MCF 10A (cell line): ENCODE results near the gene RFX4. TPM values are rescaled to one million over a fixed set of nuclear protein-coding genes. Genes with fewer than 3 reads are reported as not detected.

Experiments used
- BruUV-seq: library from RNA; stranded (reverse); fragments of 400-500 nt; replicated peaks from 2 replicates; lab custom pipeline; 2021; lab: Mats Ljungman, UMichigan
- CTCF ChIA-PET: fragments of 300-600 bp; sonication (Branson Sonifier 250); formaldehyde crosslinking; extraction: SDS; loops from one replicate; lab custom pipeline; 2021; ENCODE audit warnings: antibody characterized with exemption, inconsistent platforms; lab: Yijun Ruan, JAX
- POLR2A ChIA-PET: fragments of 300-600, 350-650 bp; sonication (Branson Sonifier 250); formaldehyde crosslinking; extraction: SDS; loops from one replicate; lab custom pipeline; 2020; ENCODE audit warnings: antibody characterized with exemption, inconsistent platforms; lab: Yijun Ruan, JAX
- DNase-seq: peaks from one replicate; pipeline ENCODE4 v3.0.0-alpha.2; 2018; ENCODE audit not compliant: unreplicated experiment
- H3K27ac Mint-ChIP-seq: one replicate; pipeline ENCODE4 v1.8.0; 2022; ENCODE audit warnings: mild to moderate bottlenecking, low read depth, mixed read lengths; ENCODE audit not compliant: unreplicated experiment
- H3K27me3 Mint-ChIP-seq: one replicate; pipeline ENCODE4 v1.8.0; 2022; ENCODE audit warnings: mixed read lengths; ENCODE audit not compliant: insufficient read depth, unreplicated experiment
- H3K36me3 Mint-ChIP-seq: one replicate; pipeline ENCODE4 v1.8.0; 2022; ENCODE audit warnings: mild to moderate bottlenecking, moderate library complexity, mixed read lengths; ENCODE audit not compliant: insufficient read depth, unreplicated experiment
- H3K4me1 Mint-ChIP-seq: one replicate; pipeline ENCODE4 v1.8.0; 2022; ENCODE audit warnings: mixed read lengths; ENCODE audit not compliant: insufficient read depth, unreplicated experiment
- H3K4me3 Mint-ChIP-seq: one replicate; pipeline ENCODE4 v1.8.0; 2022; ENCODE audit warnings: mild to moderate bottlenecking, moderate library complexity, mixed read lengths; ENCODE audit not compliant: unreplicated experiment
- H3K9me3 Mint-ChIP-seq: one replicate; pipeline ENCODE4 v1.8.0; 2022; ENCODE audit warnings: mixed read lengths; ENCODE audit not compliant: unreplicated experiment
- intact Hi-C: fragments of 100-400 bp; cut with micrococcal nuclease; formaldehyde crosslinking; loops from 2 replicates; pipeline ENCODE4 v1.14.1; 2022
- total RNA-seq: library from RNA; stranded (reverse); gene quantifications from 2 replicates; pipeline ENCODE4 v1.2.3, GENCODE V29; 2022
- TF ChIP-seq, protein P1 (sequence below): fragments of 200-600 bp; IDR thresholded peaks from one replicate; pipeline ENCODE4 v1.8.0; 2022; ENCODE audit warnings: antibody characterized with exemption, mild to moderate bottlenecking; ENCODE audit not compliant: unreplicated experiment

Gene RFX4
- total RNA-seq, 1 experiment from 2014 or later = not detected

DNA sequence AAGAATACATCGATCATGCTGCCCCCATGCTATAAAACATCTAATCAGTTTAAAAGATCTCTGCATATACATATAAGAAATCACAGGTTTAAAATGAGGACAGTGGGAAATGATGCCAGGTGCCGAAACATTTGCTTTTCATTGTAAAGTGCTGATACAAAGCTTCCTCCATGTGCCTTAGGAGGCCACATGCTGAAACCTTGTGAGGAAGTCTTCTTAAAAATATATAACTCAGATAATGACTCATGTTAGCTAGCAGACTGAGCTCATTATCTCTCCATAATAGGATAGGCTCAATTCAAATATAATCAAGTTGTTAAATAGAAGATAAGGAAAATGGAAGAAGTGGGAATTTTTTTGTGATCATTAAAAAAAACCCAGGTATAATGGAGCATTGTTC is 65.9 kb downstream of the RFX4 start:
- intact Hi-C loops = no loop called here
- no TSS peak for BruUV-seq
- ChIA-PET POLR2A (no interaction called here), CTCF (no interaction called here)
- Mint-ChIP-seq H3K36me3 (no peaks in the 10 kb centered on the region), H3K4me3 (no peak overlapping the region), H3K9me3 (no peaks in the 10 kb centered on the region), H3K27me3 (peaks cover 11% of the 10 kb centered on the region), H3K4me1 (peaks cover 4% of the 10 kb centered on the region), H3K27ac (no peak overlapping the region)
- TF ChIP-seq, protein P1, sequence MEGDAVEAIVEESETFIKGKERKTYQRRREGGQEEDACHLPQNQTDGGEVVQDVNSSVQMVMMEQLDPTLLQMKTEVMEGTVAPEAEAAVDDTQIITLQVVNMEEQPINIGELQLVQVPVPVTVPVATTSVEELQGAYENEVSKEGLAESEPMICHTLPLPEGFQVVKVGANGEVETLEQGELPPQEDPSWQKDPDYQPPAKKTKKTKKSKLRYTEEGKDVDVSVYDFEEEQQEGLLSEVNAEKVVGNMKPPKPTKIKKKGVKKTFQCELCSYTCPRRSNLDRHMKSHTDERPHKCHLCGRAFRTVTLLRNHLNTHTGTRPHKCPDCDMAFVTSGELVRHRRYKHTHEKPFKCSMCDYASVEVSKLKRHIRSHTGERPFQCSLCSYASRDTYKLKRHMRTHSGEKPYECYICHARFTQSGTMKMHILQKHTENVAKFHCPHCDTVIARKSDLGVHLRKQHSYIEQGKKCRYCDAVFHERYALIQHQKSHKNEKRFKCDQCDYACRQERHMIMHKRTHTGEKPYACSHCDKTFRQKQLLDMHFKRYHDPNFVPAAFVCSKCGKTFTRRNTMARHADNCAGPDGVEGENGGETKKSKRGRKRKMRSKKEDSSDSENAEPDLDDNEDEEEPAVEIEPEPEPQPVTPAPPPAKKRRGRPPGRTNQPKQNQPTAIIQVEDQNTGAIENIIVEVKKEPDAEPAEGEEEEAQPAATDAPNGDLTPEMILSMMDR = no peak
- no peak for DNase-seq

DNA sequence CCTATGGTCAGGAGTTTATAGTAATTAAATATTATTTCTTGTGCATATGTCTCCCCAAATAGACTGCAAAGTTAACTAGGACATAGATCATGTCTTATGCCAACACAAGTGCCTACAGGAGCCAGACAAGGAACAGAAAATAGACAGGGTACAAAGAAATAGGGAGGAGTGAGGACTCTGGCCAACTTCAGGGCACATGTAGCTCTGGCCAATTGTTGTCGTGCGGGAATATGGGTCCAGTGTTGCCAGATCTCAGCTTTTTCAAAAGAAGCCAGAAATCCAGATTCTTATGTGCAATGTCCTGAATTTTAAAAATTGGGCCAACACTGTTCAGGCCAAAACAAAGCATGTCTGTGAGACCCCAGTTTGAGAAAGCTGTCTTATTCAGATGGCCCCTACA is 68.7 kb downstream of the RFX4 start:
- intact Hi-C loops = no loop called here
- no peak overlapping the region for H3K4me3 Mint-ChIP-seq
- DNase-seq = no peak
- peaks cover 4% of the 10 kb centered on the region for H3K4me1 Mint-ChIP-seq
- ChIA-PET CTCF (no interaction called here), POLR2A (no interaction called here)
- TF ChIP-seq, protein P1 = no peak
- no peaks in the 10 kb centered on the region for H3K9me3 Mint-ChIP-seq
- BruUV-seq = no TSS peak
- H3K36me3 Mint-ChIP-seq = no peaks in the 10 kb centered on the region
- peaks cover 18% of the 10 kb centered on the region for H3K27me3 Mint-ChIP-seq
- no peak overlapping the region for H3K27ac Mint-ChIP-seq

DNA sequence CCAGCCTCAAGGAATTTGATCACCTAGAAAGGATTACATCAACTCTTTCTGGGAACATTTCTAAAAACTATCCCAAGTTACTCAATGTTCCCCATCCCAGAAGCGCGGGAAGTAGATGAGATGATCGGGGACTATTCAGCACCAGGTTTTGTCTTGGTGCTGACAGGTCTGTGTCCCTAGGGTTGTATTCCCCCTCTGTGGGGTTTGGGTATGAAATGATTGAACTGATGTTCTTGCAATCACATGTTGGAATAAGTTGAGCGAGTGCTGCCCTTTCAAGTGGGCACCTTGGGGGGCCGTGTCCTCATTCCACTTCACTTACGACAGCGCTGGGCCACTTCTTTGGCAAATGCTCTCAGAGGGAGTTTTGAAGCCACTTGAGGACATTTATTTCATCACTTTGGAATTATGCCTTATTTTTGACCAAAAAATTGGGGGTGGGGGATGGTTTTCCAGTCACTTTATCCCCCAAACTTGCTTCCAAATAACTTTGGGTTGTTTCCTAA is 69.8 kb downstream of the RFX4 start:
- H3K27ac Mint-ChIP-seq = no peak overlapping the region
- H3K27me3 Mint-ChIP-seq = peaks cover 28% of the 10 kb centered on the region
- no peaks in the 10 kb centered on the region for H3K36me3 Mint-ChIP-seq
- ChIA-PET POLR2A (no interaction called here), CTCF (no interaction called here)
- H3K4me3 Mint-ChIP-seq = no peak overlapping the region
- H3K9me3 Mint-ChIP-seq = no peaks in the 10 kb centered on the region
- BruUV-seq = no TSS peak
- H3K4me1 Mint-ChIP-seq = peaks cover 4% of the 10 kb centered on the region
- TF ChIP-seq, protein P1 = no peak
- DNase-seq = no peak
- intact Hi-C loops = no loop called here

DNA sequence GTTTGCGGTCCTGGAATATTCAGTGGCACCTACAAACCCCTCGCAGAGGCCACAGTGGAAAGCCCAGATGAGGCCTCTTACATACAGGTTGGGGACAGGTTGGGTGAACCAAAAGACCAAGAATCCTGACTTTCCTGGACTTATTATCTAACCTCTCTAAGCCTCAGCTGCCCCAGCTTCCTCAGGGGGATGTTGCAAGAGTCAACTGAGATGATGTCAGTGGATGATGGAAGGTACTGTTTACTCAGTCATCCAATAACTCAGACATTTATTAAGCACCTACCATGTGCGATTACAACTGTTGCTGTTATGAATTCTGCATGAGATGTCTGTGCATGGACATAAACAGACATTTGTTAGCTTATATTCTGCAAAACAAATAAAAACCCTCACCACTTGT is 72.8 kb downstream of the RFX4 start:
- Mint-ChIP-seq H3K4me3 (no peak overlapping the region), H3K9me3 (no peaks in the 10 kb centered on the region)
- CTCF ChIA-PET = interaction anchor here (1.1 to 1.4 kb wide), 2 partner anchors 28 to 140 kb away, joined by 3 to 6 read pairs; no protein-coding TSS in a partner anchor

More for the DNA sequence above, 72.8 kb downstream of the RFX4 start:
- Mint-ChIP-seq H3K4me1 (no peaks in the 10 kb centered on the region), H3K36me3 (no peaks in the 10 kb centered on the region), H3K27me3 (peaks cover 31% of the 10 kb centered on the region), H3K27ac (no peak overlapping the region)
- POLR2A ChIA-PET = no interaction called here
- peak; percentile 8 for DNase-seq
- TF ChIP-seq, protein P1 = no peak
- intact Hi-C loops = no loop called here
- BruUV-seq = no TSS peak
